Gastrocnemius medialis (tissue), 4 donors: ENCODE measurements around the gene MTG1. TPM values are rescaled to one million over a fixed set of nuclear protein-coding genes. Genes with fewer than 3 reads are reported as not detected.

ENCODE experiments used
- ATAC-seq, 2 donors: fragments of 150-250 bp; one replicate each; pipeline ENCODE4 v1.9.1; 2016
- DNase-seq, 2 donors: peaks; one replicate each; pipeline ENCODE4 v3.0.0-alpha.2; 2019
- H3K27ac ChIP-seq, 4 donors: fragments of 200-600 bp; sonication (generic); 1 replicate in 1 of 4; 2 replicates in 3 of 4; pipeline ENCODE4 v1.5.1; 2016 to 2018; ENCODE audit warnings: mild to moderate bottlenecking in 2 of 4, moderate library complexity in 1 of 4
- H3K27me3 ChIP-seq, 3 donors: fragments of 200-600 bp; sonication (generic) in 2 of 3; 1 replicate in 1 of 3; 2 replicates in 2 of 3; pipeline versions ENCODE4 v1.5.1 to v1.6.0; 2016 to 2019; ENCODE audit warnings: mild to moderate bottlenecking in 1 of 3, moderate library complexity in 1 of 3
- H3K36me3 ChIP-seq, 2 donors: fragments of 200-600 bp; sonication (generic) in 1 of 2; one replicate each; pipeline ENCODE4 v1.5.1; 2017 to 2018
- H3K4me1 ChIP-seq, 2 donors: fragments of 200-600 bp; sonication (generic) in 1 of 2; one replicate each; pipeline ENCODE4 v1.5.1; 2016 to 2017; ENCODE audit warnings: mild to moderate bottlenecking in 2 of 2
- H3K4me3 ChIP-seq, 4 donors: fragments of 200-600 bp; sonication (generic) in 3 of 4; 1 replicate in 1 of 4; 2 replicates in 3 of 4; pipeline ENCODE4 v1.5.1; 2016 to 2019; ENCODE audit warnings: mild to moderate bottlenecking in 2 of 4
- H3K9me3 ChIP-seq, 3 donors: fragments of 200-600 bp; sonication (generic) in 2 of 3; 1 replicate in 1 of 3; 2 replicates in 2 of 3; pipeline ENCODE4 v1.5.1; 2016 to 2019
- POLR2A ChIP-seq, 2 donors: fragments of 450-650 bp; IDR thresholded peaks; one replicate each; pipeline ENCODE4 v1.6.1; 2017; ENCODE audit warnings: antibody characterized with exemption in 2 of 2, mild to moderate bottlenecking in 2 of 2, moderate library complexity in 2 of 2
- in situ Hi-C, 4 donors: fragments of 200-750 bp; cut with MboI; loops; one replicate each; pipeline versions ENCODE4 v1.15.0 to v1.8.0; 2017; ENCODE audit warnings: low sequenced_read_pairs in 4 of 4
- intact Hi-C: fragments of 100-400 bp; cut with DNase I; formaldehyde crosslinking; loops from one replicate; pipeline ENCODE4 v1.15.1; 2023; ENCODE audit warnings: low total_unique reads
- total RNA-seq, 4 donors: library from RNA; depleted of rRNA; stranded (reverse); fragments of >200 nt; gene quantifications; one replicate each; pipeline versions ENCODE4 v1.1.0 to v1.2.3, GENCODE V29; 2016
- TF ChIP-seq, protein P1 (sequence below), 5 experiments: fragments of 450-650 bp in 3 of 5; fragments of 200-600 bp in 2 of 5; sonication (generic) in 2 of 5; IDR thresholded peaks in 4 of 5; conservative IDR thresholded peaks in 1 of 5; 1 replicate in 4 of 5; 2 replicates in 1 of 5; pipeline ENCODE4 v1.5.1; 2016 to 2019; ENCODE audit warnings: antibody characterized with exemption in 5 of 5, mild to moderate bottlenecking in 3 of 5, moderate library complexity in 3 of 5

MTG1 gene
- total RNA-seq, 4 donors from 2014 or later, result 12.2 to 23.9 (median 14.1) TPM

- no peaks in the 10 kb centered on the region for H3K4me1 ChIP-seq
- in situ Hi-C loops (no loop called here), intact Hi-C loops (no loop called here)
- no peak for TF ChIP-seq POLR2A (IDR thresholded peaks at IDR 0.05)
- TF ChIP-seq, protein P1, sequence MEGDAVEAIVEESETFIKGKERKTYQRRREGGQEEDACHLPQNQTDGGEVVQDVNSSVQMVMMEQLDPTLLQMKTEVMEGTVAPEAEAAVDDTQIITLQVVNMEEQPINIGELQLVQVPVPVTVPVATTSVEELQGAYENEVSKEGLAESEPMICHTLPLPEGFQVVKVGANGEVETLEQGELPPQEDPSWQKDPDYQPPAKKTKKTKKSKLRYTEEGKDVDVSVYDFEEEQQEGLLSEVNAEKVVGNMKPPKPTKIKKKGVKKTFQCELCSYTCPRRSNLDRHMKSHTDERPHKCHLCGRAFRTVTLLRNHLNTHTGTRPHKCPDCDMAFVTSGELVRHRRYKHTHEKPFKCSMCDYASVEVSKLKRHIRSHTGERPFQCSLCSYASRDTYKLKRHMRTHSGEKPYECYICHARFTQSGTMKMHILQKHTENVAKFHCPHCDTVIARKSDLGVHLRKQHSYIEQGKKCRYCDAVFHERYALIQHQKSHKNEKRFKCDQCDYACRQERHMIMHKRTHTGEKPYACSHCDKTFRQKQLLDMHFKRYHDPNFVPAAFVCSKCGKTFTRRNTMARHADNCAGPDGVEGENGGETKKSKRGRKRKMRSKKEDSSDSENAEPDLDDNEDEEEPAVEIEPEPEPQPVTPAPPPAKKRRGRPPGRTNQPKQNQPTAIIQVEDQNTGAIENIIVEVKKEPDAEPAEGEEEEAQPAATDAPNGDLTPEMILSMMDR (IDR thresholded peaks at IDR 0.05 in 4 of 5, conservative IDR thresholded peaks at IDR 0.05 in 1 of 5), result no peak
- no peaks in the 10 kb centered on the region for H3K36me3 ChIP-seq
- no peak for DNase-seq
- H3K4me3 ChIP-seq, result no peak overlapping the region
- H3K9me3 ChIP-seq, result no peaks in the 10 kb centered on the region
- H3K27ac ChIP-seq, result no peak overlapping the region
- peaks cover 8 to 25% (median 19%) of the 10 kb centered on the region in 3 donors for H3K27me3 ChIP-seq
- no peak for ATAC-seq
Measured at GRCh38 chr10:133349160-133349568, 44.8 kb upstream of the MTG1 start.

- DNase-seq (no peak), ATAC-seq (no peak)
- Histone ChIP-seq H3K9me3 (no peaks in the 10 kb centered on the region), H3K27ac (no peak overlapping the region), H3K4me1 (no peaks in the 10 kb centered on the region), H3K27me3 (peaks cover 7 to 22% (median 15%) of the 10 kb centered on the region in 3 donors), H3K36me3 (no peaks in the 10 kb centered on the region), H3K4me3 (no peak overlapping the region)
- TF ChIP-seq POLR2A (IDR thresholded peaks at IDR 0.05), result no peak
- TF ChIP-seq, protein P1 (IDR thresholded peaks at IDR 0.05 in 4 of 5, conservative IDR thresholded peaks at IDR 0.05 in 1 of 5), result no peak
- in situ Hi-C loops, result no loop called here
- intact Hi-C loops, result no loop called here
Measured at GRCh38 chr10:133349577-133350011, 44.4 kb upstream of the MTG1 start.

- ATAC-seq, result no peak
Measured at GRCh38 chr10:133350283-133350949, 43.5 kb upstream of the MTG1 start.

DNA sequence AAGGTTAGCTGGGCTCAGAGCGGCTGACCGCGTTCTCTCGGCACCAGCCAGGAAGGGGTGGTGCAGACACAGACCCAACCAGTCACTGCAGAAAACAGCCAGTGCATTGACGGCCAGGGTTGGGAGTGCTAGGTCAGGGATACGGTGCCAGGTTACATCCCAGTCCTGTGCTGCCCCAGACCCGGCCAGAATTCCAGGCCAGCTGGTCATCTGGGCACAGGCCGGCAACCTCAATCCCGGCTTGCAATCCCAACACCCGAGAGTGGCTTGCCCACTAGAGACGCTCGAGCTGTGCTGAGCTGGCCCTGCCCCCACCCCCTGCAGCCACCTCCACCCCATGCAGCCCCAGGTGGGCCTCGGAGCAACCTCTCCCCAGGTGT lies 43.0 kb upstream of the MTG1 start:
- TF ChIP-seq, protein P1 (IDR thresholded peaks at IDR 0.05 in 4 of 5, conservative IDR thresholded peaks at IDR 0.05 in 1 of 5), result no peak
- TF ChIP-seq POLR2A (IDR thresholded peaks at IDR 0.05), result no peak
- H3K9me3 ChIP-seq, result no peaks in the 10 kb centered on the region
- H3K27me3 ChIP-seq, result peaks cover 4 to 29% (median 14%) of the 10 kb centered on the region in 3 donors
- H3K4me3 ChIP-seq, result no peak overlapping the region
- intact Hi-C loops, result no loop called here
- H3K4me1 ChIP-seq, result no peaks in the 10 kb centered on the region
- ATAC-seq, result no peak
- H3K27ac ChIP-seq, result no peak overlapping the region
- DNase-seq, result no peak
- H3K36me3 ChIP-seq, result no peaks in the 10 kb centered on the region
- in situ Hi-C loops, result no loop called here

More at GRCh38 chr10:133350283-133350949, 43.5 kb upstream of the MTG1 start:
- in situ Hi-C loops, result no loop called here
- DNase-seq, result no peak
- intact Hi-C loops, result no loop called here
- H3K36me3 ChIP-seq, result no peaks in the 10 kb centered on the region
- TF ChIP-seq, protein P1 (IDR thresholded peaks at IDR 0.05 in 4 of 5, conservative IDR thresholded peaks at IDR 0.05 in 1 of 5), result no peak
- no peak for TF ChIP-seq POLR2A (IDR thresholded peaks at IDR 0.05)
- H3K27me3 ChIP-seq, result peaks cover 4 to 26% (median 14%) of the 10 kb centered on the region in 3 donors
- no peak overlapping the region for H3K27ac ChIP-seq
- no peaks in the 10 kb centered on the region for H3K9me3 ChIP-seq
- no peak overlapping the region for H3K4me3 ChIP-seq
- no peaks in the 10 kb centered on the region for H3K4me1 ChIP-seq
